ENCODE measurements around the gene KRTAP9-6. TPM values are rescaled to one million over a fixed set of nuclear protein-coding genes. Genes with fewer than 3 reads are reported as not detected.

KRTAP9-6 gene
- total and polyA plus RNA-seq, 2 donors (not counting 3 experiments of a cell fraction or from before 2014, with no cell fraction given): not detected

GRCh38 chr17:41301916-41302901 lies 37.0 kb downstream of the KRTAP9-6 start, which contains the start of gene KRTAP29-1:
TSS of gene KRTAP29-1 (minus strand) at chr17:41302851. CDS start at chr17:41302851, 0 bp downstream.
- Histone ChIP-seq H3K9me1 (replicated peaks; ENCODE audit: control insufficient read depth, extremely low read depth, insufficient read depth, low read length) (no peaks in the 10 kb centered on the region), H3K27me3 (ENCODE audit: control insufficient read depth in 2 of 2, insufficient read depth in 2 of 2, low read length in 2 of 2) (no peaks in the 10 kb centered on the region), H3K36me3 (ENCODE audit: control insufficient read depth in 2 of 2, extremely low read depth in 1 of 2, insufficient read depth in 2 of 2, low read length in 2 of 2) (no peaks in the 10 kb centered on the region), H3K4me2 (ENCODE audit: insufficient read depth, low read length) (no peak within 1 kb of the TSS), H3K79me2 (ENCODE audit: control insufficient read depth, insufficient read depth, low read length) (no peaks in the 10 kb centered on the region), H3K27ac (ENCODE audit: insufficient read depth, low read depth, low read length) (no peak within 1 kb of the TSS), H3K9ac (replicated peaks; ENCODE audit: extremely low read depth, insufficient read depth, low read length) (no peak within 1 kb of the TSS), H4K20me1 (replicated peaks; ENCODE audit: control insufficient read depth, extremely low read depth, insufficient read depth, low read length) (no peaks in the 10 kb centered on the region), H3K9me3 (replicated peaks; ENCODE audit: control insufficient read depth, insufficient read depth, low read length) (no peaks in the 10 kb centered on the region), H2AFZ (ENCODE audit: low read depth, low read length) (no peak within 1 kb of the TSS), H3K4me3 (replicated peaks in 1 of 3; ENCODE audit: insufficient read depth in 1 of 3, low read depth in 1 of 3, low read length in 3 of 3) (no peak within 1 kb of the TSS), H3K4me1 (ENCODE audit: control insufficient read depth, extremely low read depth, insufficient read depth, low read length) (no peaks in the 10 kb centered on the region)
- DNase-seq (ENCODE audit: low read depth, low spot score) (no peak), FAIRE-seq (no peak)
- POLR2A ChIA-PET: no interaction called here
- no TSS peak for BruUV-seq (replicated peaks)
- CTCF ChIA-PET: interaction anchor here (1.0 to 1.5 kb wide), 2 partner anchors 20 to 363 kb away, joined by 3 to 4 read pairs; no protein-coding TSS in a partner anchor
- intact Hi-C loops (cut with micrococcal nuclease) (no loop called here), dilution Hi-C loops (cut with MboI; ENCODE audit: extremely low pct_ligation_motif_present, low sequenced_read_pairs) (no loop called here)
- TF ChIP-seq MAX (IDR thresholded peaks at IDR 0.05; ENCODE audit: insufficient read depth, insufficient read length): no peak
- TF ChIP-seq POLR2AphosphoS5 (IDR thresholded peaks at IDR 0.05; ENCODE audit: insufficient read depth, low read depth, low read length): no peak

- no peak overlapping the region for H3K27ac ChIP-seq (ENCODE audit: insufficient read depth, low read depth, low read length)
- dilution Hi-C loops (cut with MboI; ENCODE audit: extremely low pct_ligation_motif_present, low sequenced_read_pairs) (no loop called here), intact Hi-C loops (cut with micrococcal nuclease) (no loop called here)
- DNase-seq (ENCODE audit: low read depth, low spot score) (no peak), FAIRE-seq (no peak)
- ChIA-PET POLR2A (no interaction called here), CTCF (interaction anchor here (1.5 kb wide), 1 partner anchor 20 kb away, joined by 4 read pairs; no protein-coding TSS in a partner anchor)
- H3K4me2 ChIP-seq (ENCODE audit: insufficient read depth, low read length): no peak overlapping the region
- no TSS peak for BruUV-seq (replicated peaks)
- H2AFZ ChIP-seq (ENCODE audit: low read depth, low read length): no peak overlapping the region
- no peaks in the 10 kb centered on the region for H3K4me1 ChIP-seq (ENCODE audit: control insufficient read depth, extremely low read depth, insufficient read depth, low read length)
- no peaks in the 10 kb centered on the region for H4K20me1 ChIP-seq (replicated peaks; ENCODE audit: control insufficient read depth, extremely low read depth, insufficient read depth, low read length)
- no peaks in the 10 kb centered on the region for H3K9me3 ChIP-seq (replicated peaks; ENCODE audit: control insufficient read depth, insufficient read depth, low read length)
- H3K9me1 ChIP-seq (replicated peaks; ENCODE audit: control insufficient read depth, extremely low read depth, insufficient read depth, low read length): no peaks in the 10 kb centered on the region
- H3K36me3 ChIP-seq (ENCODE audit: control insufficient read depth in 2 of 2, extremely low read depth in 1 of 2, insufficient read depth in 2 of 2, low read length in 2 of 2): no peaks in the 10 kb centered on the region
- H3K27me3 ChIP-seq (ENCODE audit: control insufficient read depth in 2 of 2, insufficient read depth in 2 of 2, low read length in 2 of 2): no peaks in the 10 kb centered on the region
- no peak overlapping the region for H3K4me3 ChIP-seq (replicated peaks in 1 of 3; ENCODE audit: insufficient read depth in 1 of 3, low read depth in 1 of 3, low read length in 3 of 3)
- no peak overlapping the region for H3K9ac ChIP-seq (replicated peaks; ENCODE audit: extremely low read depth, insufficient read depth, low read length)
- TF ChIP-seq FOS (IDR thresholded peaks at IDR 0.05; ENCODE audit: borderline replicate concordance, insufficient read depth, low read length) (no peak), POLR2A (IDR thresholded peaks at IDR 0.05; ENCODE audit: low read depth, low read length) (no peak), MAX (IDR thresholded peaks at IDR 0.05; ENCODE audit: insufficient read depth, insufficient read length) (no peak), MYC (IDR thresholded peaks at IDR 0.05; ENCODE audit: low read depth, low read length) (no peak), CTCF (IDR thresholded peaks at IDR 0.05; ENCODE audit: extremely low read depth in 1 of 2, insufficient read depth in 1 of 2, low read depth in 1 of 2, low read length in 2 of 2) (no peak), JUN (IDR thresholded peaks at IDR 0.05; ENCODE audit: borderline replicate concordance, insufficient read depth, insufficient read length, low read depth) (no peak), POLR2AphosphoS5 (IDR thresholded peaks at IDR 0.05; ENCODE audit: insufficient read depth, low read depth, low read length) (no peak), GATA2 (IDR thresholded peaks at IDR 0.05; ENCODE audit: insufficient read depth, insufficient read length, low read depth, low read length) (no peak), EZH2 (IDR thresholded peaks at IDR 0.05; ENCODE audit: borderline replicate concordance, low read depth, low read length, severe bottlenecking) (no peak)
- H3K79me2 ChIP-seq (ENCODE audit: control insufficient read depth, insufficient read depth, low read length): no peaks in the 10 kb centered on the region
Measured at GRCh38 chr17:41302981-41303380, 37.8 kb downstream of the KRTAP9-6 start.

Measured in endothelial cell of umbilical vein (primary cell).